ENCODE results near the gene STAM.

The STAM gene

DNA sequence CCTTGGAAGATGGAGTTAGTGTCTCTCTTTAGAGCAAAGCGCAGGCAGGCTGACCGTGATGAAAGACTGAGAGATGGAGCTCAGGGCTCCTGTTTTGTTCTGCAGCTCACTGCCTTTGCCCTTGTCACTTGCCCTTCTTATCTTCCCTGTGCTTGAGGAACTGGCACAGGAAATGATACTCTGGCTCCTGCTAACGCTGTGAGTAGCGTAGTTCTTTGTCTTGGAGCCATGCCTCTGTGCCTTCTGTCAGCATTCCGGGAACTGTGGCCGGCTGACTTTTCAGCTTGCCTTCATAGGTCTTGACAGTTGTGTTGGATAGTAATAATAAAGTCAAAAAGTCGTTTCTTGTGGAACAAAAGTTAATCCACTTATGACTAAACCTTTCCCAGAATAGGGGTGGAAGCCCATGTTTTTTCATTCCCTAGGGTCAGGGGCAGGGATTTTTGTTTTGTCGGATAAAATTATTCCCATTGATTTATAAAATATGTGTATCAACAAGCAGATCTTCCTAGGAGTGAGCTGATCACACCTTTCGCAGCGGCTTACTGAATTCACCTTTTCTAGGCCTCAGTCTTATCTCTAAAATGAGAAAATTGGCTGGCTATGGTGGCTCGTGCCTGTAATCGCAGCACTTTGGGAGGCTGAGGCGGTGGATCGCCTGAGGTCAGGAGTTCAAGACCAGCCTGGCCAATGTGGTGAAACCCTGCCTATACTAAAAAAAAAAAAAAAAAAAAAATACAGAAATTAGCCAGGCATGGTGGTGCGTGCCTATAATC, 91.4 kb downstream of the STAM start:
- DNase-seq (ENCODE audit: low spot score), result no peak
- no peak overlapping the region for H3K27ac Mint-ChIP-seq

DNA sequence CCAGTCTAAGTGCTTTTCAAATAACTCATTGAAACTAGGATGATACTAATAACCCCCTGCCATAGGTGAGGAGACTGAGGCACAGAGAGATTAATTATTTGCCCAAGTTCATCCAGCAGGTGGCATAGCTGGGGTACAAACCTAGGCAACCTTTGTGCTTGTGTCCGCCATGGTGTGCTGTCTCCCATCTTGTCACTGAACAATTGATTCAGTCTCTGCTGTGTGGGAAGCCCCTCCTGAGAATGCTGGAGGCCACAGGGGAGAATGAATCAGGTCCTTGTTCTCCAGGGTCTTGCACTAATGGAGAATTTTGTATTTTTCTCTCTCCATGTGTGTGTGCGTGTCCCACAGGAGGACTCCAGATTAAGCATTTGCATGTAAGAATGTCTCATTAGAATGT, 92.3 kb downstream of the STAM start:
- Mint-ChIP-seq H3K9me3 (no peaks in the 10 kb centered on the region), H3K27ac (no peak overlapping the region), H3K27me3 (ENCODE audit: low read depth) (no peaks in the 10 kb centered on the region), H3K4me3 (no peak overlapping the region), H3K36me3 (ENCODE audit: low read depth) (no peaks in the 10 kb centered on the region), H3K4me1 (ENCODE audit: low read depth) (no peaks in the 10 kb centered on the region)
- no peak for DNase-seq (ENCODE audit: low spot score)

More for the DNA sequence above, 91.4 kb downstream of the STAM start:
- Mint-ChIP-seq H3K4me3 (no peak overlapping the region), H3K36me3 (ENCODE audit: low read depth) (no peaks in the 10 kb centered on the region), H3K9me3 (no peaks in the 10 kb centered on the region), H3K4me1 (ENCODE audit: low read depth) (no peaks in the 10 kb centered on the region), H3K27me3 (ENCODE audit: low read depth) (no peaks in the 10 kb centered on the region)

DNA sequence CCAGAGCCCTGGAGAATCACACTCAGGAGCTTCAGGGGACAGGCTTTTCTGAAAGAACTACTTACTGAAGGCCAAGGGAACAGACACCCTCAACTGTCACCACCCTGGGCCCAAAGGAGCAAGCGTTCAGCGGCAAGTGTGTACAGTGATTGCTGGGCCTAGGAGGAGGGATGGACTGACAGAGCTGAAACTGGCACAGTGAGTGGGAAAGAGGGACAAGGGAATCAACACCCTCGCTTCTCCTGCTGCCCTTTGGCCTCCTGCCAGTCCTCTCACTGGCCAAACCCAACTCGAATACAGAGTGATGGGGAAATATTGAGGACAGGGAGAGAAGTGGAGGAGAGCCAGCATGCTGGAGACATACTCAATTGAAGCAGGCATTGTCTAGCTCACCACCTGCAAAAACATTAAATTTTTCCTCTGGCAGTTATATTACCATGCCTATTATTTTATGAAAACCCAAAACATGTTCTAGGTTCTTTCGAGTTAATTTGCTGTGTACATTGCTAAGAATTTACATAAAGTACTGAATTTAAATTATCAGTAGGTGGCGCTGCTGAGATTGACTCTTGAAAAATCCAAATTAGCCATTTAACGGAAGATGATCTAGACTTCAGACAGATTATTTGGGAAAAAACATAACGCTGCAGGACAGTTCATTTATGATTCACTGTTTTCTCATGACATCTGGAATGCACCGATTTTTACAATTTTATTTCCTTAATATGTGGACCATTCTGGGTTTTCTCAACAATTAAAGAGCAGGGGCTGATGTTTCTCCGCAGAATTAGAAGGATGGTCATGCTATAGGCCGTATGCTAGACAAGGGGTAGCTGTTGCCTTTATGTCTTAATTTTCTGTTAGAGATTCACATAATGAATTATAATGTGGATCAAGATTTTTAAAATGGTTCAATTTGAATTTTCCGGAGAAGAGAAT, 93.3 kb downstream of the STAM start:
- Mint-ChIP-seq H3K36me3 (ENCODE audit: low read depth) (no peaks in the 10 kb centered on the region), H3K4me3 (no peak overlapping the region), H3K4me1 (ENCODE audit: low read depth) (no peaks in the 10 kb centered on the region), H3K27ac (no peak overlapping the region), H3K9me3 (no peaks in the 10 kb centered on the region), H3K27me3 (ENCODE audit: low read depth) (no peaks in the 10 kb centered on the region)
- no peak for DNase-seq (ENCODE audit: low spot score)

DNA sequence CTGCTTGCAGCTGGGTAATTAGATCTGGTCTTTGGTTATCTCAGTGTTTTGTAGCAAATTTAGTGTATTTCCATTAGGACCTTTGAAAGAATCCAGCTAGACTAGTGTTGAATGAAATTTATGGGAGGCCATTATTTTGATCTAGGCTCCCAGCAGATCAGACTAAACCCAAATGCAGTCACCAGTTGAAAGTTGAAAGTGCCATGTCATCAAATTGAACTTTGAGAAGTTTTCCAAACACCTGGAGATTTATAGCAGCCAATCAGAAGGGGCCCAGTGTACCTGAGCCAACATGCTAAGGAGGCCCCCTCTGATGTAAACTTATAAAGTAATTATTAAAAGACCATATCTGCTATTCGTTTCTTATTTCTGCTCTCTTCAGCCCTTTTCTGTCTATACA, 96.7 kb downstream of the STAM start:
- H3K27ac Mint-ChIP-seq, result no peak overlapping the region
- H3K36me3 Mint-ChIP-seq (ENCODE audit: low read depth), result no peaks in the 10 kb centered on the region
- no peak for DNase-seq (ENCODE audit: low spot score)
- no peaks in the 10 kb centered on the region for H3K9me3 Mint-ChIP-seq
- no peak overlapping the region for H3K4me3 Mint-ChIP-seq
- H3K27me3 Mint-ChIP-seq (ENCODE audit: low read depth), result no peaks in the 10 kb centered on the region
- H3K4me1 Mint-ChIP-seq (ENCODE audit: low read depth), result peaks cover 11% of the 10 kb centered on the region

DNA sequence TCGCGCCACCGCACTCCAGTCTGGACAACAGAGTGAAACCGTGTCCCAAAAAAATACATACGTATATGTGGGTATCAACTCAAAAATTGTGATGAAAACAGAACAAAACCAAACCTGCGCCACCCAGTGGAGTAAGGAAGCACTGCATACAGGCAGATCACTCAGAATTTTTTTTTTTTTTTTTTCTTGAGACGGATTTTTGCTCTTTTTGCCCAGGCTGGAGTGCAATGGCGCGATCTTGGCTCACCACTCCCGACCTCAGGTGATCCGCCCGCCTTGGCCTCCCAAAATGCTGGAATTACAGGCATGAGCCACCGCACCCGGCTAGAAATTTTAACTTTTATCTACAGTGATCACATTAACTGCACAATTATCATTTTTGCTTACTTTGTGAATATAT, 99.0 kb downstream of the STAM start:
- Mint-ChIP-seq H3K4me3 (no peak overlapping the region), H3K4me1 (ENCODE audit: low read depth) (peaks cover 11% of the 10 kb centered on the region), H3K9me3 (no peaks in the 10 kb centered on the region), H3K36me3 (ENCODE audit: low read depth) (no peaks in the 10 kb centered on the region), H3K27me3 (ENCODE audit: low read depth) (no peaks in the 10 kb centered on the region), H3K27ac (no peak overlapping the region)
- peak; percentile 37 for DNase-seq (ENCODE audit: low spot score)

DNA sequence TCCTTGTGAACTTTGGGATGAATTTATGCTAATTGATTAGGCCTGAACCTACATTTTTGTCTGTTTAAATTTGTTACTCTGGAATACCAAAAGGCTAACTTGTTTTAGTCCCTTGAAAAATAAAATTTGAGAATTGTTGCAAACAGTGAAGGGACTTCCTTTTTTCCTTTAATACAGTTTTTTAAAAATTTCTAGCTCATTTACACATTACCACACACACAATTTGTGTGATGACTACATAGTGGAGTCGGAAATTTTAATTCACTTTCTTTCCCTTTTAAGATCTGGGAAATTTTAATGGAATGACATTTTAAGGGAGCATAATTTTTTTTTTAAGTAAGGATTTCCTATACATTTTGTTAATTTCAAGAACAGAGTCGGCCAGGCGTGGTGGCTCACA, 99.5 kb downstream of the STAM start:
- H3K4me3 Mint-ChIP-seq, result no peak overlapping the region
- H3K9me3 Mint-ChIP-seq, result no peaks in the 10 kb centered on the region
- no peaks in the 10 kb centered on the region for H3K36me3 Mint-ChIP-seq (ENCODE audit: low read depth)
- H3K27ac Mint-ChIP-seq, result no peak overlapping the region
- no peak for DNase-seq (ENCODE audit: low spot score)
- no peaks in the 10 kb centered on the region for H3K27me3 Mint-ChIP-seq (ENCODE audit: low read depth)
- peaks cover 11% of the 10 kb centered on the region for H3K4me1 Mint-ChIP-seq (ENCODE audit: low read depth)

DNA sequence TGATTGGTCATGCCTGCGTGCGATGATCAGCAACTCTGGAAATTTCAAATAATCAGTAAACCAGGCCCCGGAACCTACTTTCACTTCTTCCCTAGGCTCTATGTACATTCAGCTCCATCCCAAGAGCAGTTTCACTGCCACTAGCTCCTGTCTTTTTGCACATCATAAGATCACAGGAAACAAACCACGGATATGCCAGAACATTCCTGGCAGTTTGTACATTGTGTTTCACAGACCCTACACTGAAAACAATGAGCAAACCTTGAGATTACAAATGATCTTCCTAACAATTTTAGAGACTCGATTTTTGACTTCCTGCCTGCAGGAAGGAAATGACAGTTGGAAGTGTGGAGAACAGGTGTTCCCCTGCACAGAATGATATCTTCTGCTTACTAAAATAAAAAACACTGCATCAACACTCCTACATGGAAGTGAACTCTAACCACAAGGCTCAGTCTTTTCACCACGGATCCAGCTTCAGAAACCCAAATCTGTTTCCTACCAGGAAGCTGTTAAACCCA, 100.5 kb downstream of the STAM start:
- H3K36me3 Mint-ChIP-seq (ENCODE audit: low read depth), result no peaks in the 10 kb centered on the region
- H3K27me3 Mint-ChIP-seq (ENCODE audit: low read depth), result no peaks in the 10 kb centered on the region
- no peak for DNase-seq (ENCODE audit: low spot score)
- H3K4me3 Mint-ChIP-seq, result no peak overlapping the region
- H3K27ac Mint-ChIP-seq, result no peak overlapping the region
- no peaks in the 10 kb centered on the region for H3K9me3 Mint-ChIP-seq
- H3K4me1 Mint-ChIP-seq (ENCODE audit: low read depth), result peaks cover 11% of the 10 kb centered on the region

DNA sequence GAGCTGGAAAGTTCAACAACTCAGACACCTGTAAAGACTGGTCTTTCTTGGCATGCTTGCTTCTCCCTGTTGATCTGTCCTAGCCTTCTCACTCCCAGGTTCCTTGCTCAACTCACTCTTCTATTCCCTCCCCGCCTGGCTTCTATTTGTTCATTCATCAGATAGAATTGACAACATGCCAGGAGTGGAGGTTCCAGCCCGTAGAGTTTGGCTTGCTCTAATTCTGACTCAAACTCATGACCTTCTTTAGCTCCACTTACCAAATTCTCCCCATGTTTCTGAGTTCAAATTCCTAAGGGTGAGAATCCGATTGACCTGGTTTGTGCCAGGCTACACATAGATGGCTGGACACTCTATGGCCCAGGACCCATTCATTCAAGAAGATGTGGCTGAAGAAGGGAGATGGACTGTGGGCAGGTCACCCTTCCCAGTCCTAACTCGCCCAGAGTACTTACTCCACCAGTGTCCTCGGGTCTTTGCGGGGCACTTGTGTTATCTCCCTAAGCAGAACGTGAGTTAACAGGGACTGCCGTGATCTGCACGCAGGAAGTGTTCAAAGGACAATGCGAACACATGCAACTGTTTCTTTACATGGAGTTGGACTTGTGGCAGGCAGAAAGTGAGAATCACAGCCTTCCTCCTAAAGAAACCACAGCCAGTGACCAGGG, 104.1 kb downstream of the STAM start:
- Mint-ChIP-seq H3K36me3 (ENCODE audit: low read depth) (no peaks in the 10 kb centered on the region), H3K27ac (no peak overlapping the region), H3K27me3 (ENCODE audit: low read depth) (no peaks in the 10 kb centered on the region), H3K4me1 (ENCODE audit: low read depth) (peaks cover 11% of the 10 kb centered on the region), H3K9me3 (no peaks in the 10 kb centered on the region), H3K4me3 (no peak overlapping the region)
- no peak for DNase-seq (ENCODE audit: low spot score)

DNA sequence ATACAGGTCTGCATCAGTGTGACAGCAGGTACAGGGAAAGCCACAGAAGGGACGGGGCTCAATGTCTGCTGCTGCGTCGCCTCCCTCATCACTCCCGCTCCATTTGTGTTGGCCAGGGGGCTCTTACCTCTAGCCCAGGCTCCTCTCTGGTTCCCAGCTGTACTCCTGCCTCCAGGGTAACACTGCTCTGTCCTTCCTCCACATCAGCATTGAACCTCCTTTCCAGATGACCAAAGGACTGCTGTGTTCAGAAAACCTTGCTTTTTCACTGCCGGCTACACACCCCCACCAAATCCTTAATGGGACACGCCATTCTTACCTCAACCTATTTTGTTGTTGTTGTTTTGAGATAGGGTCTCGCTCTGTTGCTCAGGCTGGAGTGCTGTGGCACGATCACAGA, 105.9 kb downstream of the STAM start:
- no peaks in the 10 kb centered on the region for H3K36me3 Mint-ChIP-seq (ENCODE audit: low read depth)
- H3K9me3 Mint-ChIP-seq, result no peaks in the 10 kb centered on the region
- H3K27me3 Mint-ChIP-seq (ENCODE audit: low read depth), result peaks cover 2% of the 10 kb centered on the region
- H3K27ac Mint-ChIP-seq, result no peak overlapping the region
- peaks cover 1% of the 10 kb centered on the region for H3K4me1 Mint-ChIP-seq (ENCODE audit: low read depth)
- no peak for DNase-seq (ENCODE audit: low spot score)
- H3K4me3 Mint-ChIP-seq, result no peak overlapping the region

DNA sequence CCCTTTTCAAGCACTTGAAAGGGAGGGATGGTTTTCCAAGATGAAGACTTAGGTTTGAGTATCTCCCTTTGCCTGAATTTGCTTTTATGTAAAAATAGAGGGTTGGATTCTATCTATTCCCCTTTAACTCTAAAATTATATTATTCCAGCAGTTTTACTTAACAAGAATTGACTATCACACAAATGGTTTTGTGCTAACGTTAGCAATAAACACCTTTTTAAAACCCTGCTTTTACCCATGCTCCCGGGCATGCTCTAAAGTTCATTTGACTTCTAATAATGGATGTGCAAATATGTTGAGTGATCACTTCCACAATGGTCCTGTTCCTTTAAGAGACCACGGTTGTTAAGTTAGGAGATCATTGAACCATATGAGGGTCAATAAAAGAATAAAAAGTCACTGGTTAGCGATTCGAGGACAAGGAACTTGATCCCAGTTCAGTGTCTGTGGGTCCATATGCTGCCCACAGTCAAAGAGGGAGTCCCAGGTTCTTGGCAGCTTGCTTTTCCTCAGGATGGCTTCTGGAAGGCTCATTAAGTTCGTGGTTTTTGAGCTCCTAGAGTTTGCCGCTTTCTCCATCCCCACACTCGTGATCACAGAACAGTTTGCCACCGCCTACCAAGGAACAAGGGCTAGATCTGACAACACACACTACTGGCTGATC, 108.0 kb downstream of the STAM start, which contains the start of gene TMEM236:
Gene TMEM236, plus strand, starts transcription at position 421 of the 665 bp plus-strand sequence. Its CDS starts 95 bp downstream, at position 516.
- H3K4me1 Mint-ChIP-seq (ENCODE audit: low read depth), result peaks cover 7% of the 10 kb centered on the region
- H3K27me3 Mint-ChIP-seq (ENCODE audit: low read depth), result peaks cover 2% of the 10 kb centered on the region
- no peak within 1 kb of the TSS for H3K4me3 Mint-ChIP-seq
- H3K27ac Mint-ChIP-seq, result no peak within 1 kb of the TSS
- H3K36me3 Mint-ChIP-seq (ENCODE audit: low read depth), result no peaks in the 10 kb centered on the region
- no peak for DNase-seq (ENCODE audit: low spot score)
- H3K9me3 Mint-ChIP-seq, result no peaks in the 10 kb centered on the region

DNA sequence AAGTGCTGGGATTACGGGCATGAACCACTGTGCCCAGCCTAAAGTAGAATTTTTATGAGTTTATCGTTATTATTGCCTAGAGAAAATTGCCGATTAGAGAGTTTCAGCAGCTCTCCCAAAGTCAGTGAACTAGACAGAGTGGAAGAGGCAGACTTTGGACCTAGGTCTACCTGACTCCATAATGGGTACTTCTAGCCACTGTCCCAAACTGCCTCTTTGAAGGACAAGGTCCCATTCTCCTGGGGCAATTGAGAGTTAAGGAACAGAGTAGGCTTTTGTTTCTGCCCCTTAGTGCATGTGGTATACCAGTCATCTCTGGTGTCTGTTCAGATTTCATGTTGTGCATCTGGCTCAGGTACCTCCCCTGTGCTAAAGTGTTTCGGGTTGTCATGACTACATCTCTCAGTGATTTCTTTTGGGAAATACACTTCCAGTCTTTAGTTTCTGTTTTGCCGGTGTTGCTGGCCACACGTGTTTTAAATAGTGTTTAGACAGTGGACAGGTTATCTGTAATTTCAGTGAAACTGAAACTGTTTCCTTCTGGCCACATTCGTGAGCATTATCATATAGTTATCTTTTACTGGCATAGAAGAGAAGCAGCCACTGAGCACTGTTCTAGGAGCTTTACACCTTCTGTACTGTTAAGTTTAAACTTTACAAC, 112.7 kb downstream of the STAM start:
- Mint-ChIP-seq H3K27ac (no peak overlapping the region), H3K27me3 (ENCODE audit: low read depth) (peaks cover 2% of the 10 kb centered on the region), H3K36me3 (ENCODE audit: low read depth) (no peaks in the 10 kb centered on the region), H3K9me3 (no peaks in the 10 kb centered on the region), H3K4me3 (peak overlapping the region; percentile 53), H3K4me1 (ENCODE audit: low read depth) (peaks cover 9% of the 10 kb centered on the region)
- no peak for DNase-seq (ENCODE audit: low spot score)

DNA sequence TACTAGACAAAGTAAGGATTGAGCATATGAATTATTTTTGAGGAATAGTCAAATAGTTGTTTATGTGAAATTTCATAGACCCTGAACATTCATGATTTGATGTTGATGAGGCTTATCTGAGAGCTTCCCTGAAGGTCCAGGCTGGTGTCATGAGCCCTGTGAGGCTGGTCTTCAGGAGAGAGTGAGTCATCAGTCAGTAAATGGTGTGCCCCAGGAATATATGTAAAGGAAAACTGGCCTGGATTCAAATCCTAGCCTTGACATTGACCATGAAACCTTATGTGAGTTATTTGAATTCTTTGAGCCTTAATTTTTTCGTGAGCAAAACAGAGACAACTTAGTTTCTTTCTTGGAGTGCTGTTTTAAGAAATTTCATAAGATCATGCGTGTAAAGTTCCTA, 114.2 kb downstream of the STAM start:
- Mint-ChIP-seq H3K27ac (no peak overlapping the region), H3K36me3 (ENCODE audit: low read depth) (no peaks in the 10 kb centered on the region), H3K4me1 (ENCODE audit: low read depth) (peaks cover 9% of the 10 kb centered on the region), H3K9me3 (no peaks in the 10 kb centered on the region), H3K27me3 (ENCODE audit: low read depth) (peaks cover 2% of the 10 kb centered on the region), H3K4me3 (no peak overlapping the region)
- no peak for DNase-seq (ENCODE audit: low spot score)

DNA sequence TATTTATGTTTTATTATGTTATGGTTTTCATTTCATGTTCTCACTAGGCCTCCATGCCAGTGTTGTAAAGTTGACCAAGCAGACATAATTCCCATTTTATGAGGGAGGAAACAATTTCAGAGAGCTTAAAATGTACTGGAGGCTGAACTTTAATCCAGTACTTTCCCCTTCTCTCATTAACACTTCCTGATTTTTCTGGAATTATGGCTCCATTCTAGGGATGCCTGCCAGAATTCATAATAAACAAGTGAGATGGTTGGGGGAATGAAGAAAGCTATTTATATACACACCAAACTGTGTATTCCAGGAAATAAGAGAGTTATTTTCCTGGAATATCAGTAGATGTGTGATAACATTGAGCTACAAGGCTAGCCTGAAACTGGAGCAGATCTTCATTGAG, 114.9 kb downstream of the STAM start:
- no peak overlapping the region for H3K4me3 Mint-ChIP-seq
- no peak for DNase-seq (ENCODE audit: low spot score)
- H3K4me1 Mint-ChIP-seq (ENCODE audit: low read depth), result peaks cover 9% of the 10 kb centered on the region
- H3K9me3 Mint-ChIP-seq, result no peaks in the 10 kb centered on the region
- no peak overlapping the region for H3K27ac Mint-ChIP-seq
- H3K36me3 Mint-ChIP-seq (ENCODE audit: low read depth), result no peaks in the 10 kb centered on the region
- no peaks in the 10 kb centered on the region for H3K27me3 Mint-ChIP-seq (ENCODE audit: low read depth)
